HTERT RPE-1 (cell line): ENCODE measurements around the gene ATCAY.
"Not testable (repeated sequence)": the region's sequence is repeated elsewhere in the genome, so short reads cannot be mapped to it uniquely, and the experiment has no call there.

ENCODE experiments used
- in situ Hi-C: fragments of 300-500 bp; cut with MboI; formaldehyde crosslinking; loops from 4 replicates; pipeline ENCODE4 v1.14.3; 2020; ENCODE audit warnings: low sequenced_read_pairs

Gene ATCAY

DNA sequence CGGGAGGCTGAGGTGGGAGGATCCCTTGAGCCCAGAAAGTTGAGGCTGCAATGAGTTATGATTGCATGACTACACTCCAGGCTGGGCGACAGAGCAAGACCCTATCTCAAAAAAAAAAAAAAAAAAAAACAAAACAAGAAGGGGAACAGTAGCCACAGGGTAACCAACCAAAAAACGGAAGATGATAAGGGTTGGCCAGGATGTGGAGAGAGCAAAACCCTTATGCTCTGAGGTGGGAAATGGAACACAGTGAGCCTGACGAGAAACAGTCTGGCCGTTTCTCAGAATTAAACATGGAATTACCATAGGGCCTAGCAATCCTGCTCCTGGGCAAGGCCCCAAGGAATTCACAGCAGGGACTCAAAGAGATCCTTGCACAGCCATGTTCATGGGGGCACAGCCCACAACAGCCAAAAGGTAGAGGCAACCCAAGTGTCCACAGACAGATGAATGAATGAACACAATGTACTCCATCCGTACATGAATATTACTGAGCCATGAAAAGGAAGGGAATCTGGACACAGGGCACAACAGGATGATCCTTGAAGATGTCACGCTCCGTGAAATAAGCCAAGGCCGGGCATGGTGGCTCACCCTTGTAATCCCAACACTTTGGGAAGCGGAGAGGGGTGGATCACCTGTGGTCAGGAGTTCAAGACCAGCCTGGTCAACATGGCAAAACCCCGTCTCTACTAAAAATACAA lies 63.7 kb downstream of the ATCAY start:
- in situ Hi-C loops, result no loop called here

GRCh38 chr19:3945838-3946237 lies 65.4 kb downstream of the ATCAY start:
- in situ Hi-C loops, result no loop called here

DNA sequence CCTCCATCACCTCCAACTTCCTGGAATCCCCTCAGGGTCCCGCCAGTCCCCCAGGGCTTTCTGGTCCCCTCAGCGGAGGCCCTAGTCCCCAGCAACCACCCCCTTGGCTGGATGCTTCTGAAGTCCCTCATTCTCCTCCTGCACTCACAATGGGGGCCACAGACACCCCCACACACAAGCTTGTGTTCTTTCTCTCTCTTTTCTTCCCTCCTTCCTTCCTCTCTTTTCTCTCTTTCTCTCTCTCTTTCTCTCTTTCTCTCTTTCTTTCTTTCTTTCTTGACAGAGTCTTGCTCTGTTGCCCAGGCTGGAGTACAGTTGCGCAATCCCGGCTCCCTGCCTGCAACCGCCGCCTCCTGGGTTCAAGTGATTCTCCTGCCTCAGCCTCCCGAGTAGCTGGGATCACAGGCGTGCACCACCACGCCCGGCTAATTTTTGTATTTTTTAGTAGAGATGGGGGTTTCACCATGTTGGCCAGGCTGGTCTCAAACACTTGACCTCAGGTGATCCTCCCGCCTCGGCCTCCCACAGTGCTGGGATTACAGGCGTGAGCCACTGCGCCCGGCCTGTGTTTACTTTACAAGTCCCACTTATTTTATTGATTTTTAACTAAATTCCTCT lies 66.9 kb downstream of the ATCAY start:
- in situ Hi-C loops, result not testable (repeated sequence)

DNA sequence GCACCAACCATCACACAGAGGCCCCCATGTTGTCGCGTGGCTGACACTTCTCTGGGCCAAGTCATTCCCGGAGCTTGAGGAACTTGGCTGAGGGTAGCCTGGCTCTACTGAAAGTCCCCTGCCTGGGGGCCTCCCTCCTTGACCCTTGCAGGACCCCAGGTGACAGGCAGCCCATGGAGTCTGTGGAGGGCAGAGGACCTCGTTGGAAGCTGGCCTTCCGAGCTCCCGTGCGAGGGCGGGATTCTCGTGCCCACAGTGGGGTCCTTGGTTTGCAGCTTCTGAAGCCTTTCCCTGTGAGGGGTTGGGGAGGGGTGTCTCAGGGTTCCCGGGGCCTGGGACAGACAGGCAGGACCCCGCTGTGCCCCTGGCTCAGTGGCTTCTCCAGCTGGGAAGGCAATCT lies 68.8 kb downstream of the ATCAY start:
- in situ Hi-C loops, result no loop called here

GRCh38 chr19:3949997-3950859 lies 69.7 kb downstream of the ATCAY start:
- in situ Hi-C loops, result no loop called here

- in situ Hi-C loops, result no loop called here
Measured at GRCh38 chr19:3950871-3951861, 70.7 kb downstream of the ATCAY start.

- in situ Hi-C loops, result not testable (repeated sequence)
Measured at GRCh38 chr19:3952755-3953276, 72.3 kb downstream of the ATCAY start.

DNA sequence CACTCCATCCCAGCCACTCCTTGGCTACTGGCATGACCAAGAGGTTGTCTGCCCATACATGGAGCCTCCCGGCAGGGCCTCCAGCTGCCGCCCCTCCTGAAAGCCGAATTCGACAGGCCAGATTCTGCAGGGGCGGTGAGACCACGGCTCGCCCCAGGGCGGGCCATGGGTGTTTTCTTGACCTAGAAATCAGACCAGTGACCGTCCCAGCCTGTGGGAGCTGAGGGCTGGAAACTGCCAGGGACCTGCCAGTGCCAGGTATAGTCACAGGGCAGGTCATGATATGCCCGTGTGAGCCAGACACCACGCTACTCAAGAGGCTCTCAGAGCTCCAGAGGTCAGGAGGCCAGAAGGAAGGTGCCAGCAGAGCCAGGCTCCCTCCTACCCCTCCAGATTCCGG lies 73.6 kb downstream of the ATCAY start:
- in situ Hi-C loops, result no loop called here

DNA sequence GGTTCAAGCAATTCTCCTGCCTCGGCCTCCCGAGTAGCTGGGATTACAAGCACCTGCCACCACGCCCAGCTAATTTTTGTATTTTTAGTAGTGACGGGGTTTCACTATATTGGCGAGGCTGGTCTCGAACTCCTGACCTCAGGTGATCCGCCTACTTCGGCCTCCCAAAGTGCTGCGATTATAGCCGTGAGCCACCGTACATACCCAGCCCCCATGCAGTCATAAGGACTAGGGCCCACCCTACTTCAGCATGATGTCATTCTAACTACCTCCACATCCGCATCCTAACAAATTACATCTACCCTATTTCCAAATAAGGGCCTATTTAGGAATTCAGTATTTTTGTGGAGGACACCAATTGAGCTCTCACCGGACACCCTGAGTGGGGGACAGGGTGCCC lies 74.8 kb downstream of the ATCAY start:
- in situ Hi-C loops, result not testable (repeated sequence)

DNA sequence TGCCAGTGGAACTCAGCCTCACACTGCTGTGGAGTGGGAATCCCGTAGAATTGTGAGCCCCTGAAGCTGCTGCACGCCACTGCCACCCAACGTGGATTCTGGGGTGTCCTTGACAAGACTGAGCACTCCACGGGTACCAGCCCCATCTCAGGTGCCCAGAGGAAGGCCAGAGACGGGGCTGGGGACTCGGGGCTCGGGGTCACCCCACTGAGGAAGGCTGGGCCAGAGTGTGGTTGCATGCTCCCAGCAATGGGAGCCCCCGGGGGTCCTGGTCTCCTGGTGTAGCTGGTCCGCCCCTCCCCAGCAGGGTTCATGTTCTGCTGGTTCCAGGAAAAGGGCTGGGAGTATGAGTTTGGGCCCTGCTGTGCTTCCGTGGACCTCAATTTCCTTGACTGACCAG lies 75.2 kb downstream of the ATCAY start:
- in situ Hi-C loops, result no loop called here

DNA sequence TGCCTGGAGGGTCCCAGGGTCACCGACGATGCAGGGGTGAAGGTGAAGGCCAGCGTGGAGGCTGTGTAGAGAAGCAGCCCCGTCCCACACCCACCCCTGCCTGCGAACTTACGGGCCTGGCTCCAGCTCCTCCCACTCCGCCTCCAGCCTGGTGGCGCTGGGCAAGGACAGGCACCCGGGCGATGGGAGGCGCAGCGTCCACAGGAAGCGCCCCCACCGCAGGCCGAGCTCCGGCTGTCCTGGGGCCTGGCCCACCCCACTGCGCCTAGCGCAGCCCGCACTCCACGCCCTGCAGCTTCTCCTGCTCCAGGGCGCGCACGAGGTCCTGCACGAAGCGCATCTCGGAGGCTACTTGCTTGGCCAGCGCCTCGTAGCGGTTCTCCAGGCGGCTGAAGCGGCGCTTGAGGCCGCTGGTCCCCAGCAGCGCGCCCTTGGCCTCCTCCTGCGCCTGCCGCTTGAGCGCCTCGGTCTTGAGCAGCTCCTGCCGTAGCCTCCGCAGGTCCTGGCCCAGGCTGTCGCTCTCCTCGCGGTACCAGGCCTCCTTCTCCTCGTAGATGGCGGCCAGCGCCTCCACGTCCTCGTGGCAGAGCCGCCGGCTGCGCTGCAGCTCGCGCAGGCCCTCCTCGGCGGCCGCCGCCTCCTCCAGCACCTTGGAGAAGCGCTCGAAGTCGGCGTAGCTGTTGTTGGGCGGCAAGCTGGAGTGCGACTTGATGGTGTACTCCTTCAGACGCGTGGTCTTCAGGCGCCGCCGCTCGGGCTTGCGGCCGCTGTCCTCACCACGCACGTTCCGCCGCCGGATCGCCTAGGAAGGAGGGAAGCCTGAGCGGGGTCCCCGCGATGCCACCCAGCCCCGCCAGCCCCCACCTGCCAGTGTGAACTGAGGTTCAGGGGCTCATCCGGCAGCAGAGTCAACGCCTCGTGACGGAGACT lies 78.6 kb downstream of the ATCAY start:
- in situ Hi-C loops, result no loop called here

GRCh38 chr19:3959766-3960131 lies 79.3 kb downstream of the ATCAY start:
- in situ Hi-C loops, result no loop called here

- in situ Hi-C loops, result no loop called here
Measured at GRCh38 chr19:3961007-3961406, 80.5 kb downstream of the ATCAY start.

DNA sequence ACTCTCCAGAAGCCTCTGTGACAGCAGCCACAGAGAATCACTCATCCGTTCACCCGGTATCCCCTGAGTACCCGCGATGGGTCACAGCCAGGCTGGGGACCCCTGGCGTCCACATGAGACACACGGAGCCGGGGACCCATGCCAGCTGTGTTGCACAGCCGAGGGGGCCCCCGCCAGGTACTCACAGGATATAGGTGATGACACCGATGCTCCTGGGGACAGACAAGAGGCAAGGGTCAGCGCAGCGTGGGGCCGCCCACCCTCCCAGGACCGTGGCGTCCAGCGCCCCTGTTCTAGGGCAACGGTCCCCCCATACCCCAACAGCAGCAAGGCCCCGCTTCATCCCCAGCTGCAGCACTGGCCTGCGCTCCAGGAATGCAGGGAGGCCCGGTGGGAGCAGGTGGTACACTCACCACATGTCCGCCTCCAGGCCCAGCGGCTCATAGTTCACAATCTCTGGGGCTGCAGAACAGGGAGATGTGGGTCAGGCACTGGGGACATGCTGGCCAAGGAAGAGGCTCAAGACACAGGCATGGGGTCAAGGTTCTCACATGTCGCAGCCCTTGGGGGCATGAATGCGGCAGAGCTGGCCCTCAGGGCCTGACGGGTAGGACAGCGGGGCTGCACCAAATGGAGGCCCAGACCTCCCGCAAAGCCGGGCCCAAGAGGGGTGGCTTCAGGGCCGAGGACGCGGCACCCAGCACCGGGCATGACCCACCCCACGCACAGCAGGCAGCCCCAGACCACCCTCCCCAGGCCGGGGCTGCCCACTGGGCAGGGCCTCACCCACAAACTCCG lies 83.2 kb downstream of the ATCAY start:
- in situ Hi-C loops, result no loop called here

DNA sequence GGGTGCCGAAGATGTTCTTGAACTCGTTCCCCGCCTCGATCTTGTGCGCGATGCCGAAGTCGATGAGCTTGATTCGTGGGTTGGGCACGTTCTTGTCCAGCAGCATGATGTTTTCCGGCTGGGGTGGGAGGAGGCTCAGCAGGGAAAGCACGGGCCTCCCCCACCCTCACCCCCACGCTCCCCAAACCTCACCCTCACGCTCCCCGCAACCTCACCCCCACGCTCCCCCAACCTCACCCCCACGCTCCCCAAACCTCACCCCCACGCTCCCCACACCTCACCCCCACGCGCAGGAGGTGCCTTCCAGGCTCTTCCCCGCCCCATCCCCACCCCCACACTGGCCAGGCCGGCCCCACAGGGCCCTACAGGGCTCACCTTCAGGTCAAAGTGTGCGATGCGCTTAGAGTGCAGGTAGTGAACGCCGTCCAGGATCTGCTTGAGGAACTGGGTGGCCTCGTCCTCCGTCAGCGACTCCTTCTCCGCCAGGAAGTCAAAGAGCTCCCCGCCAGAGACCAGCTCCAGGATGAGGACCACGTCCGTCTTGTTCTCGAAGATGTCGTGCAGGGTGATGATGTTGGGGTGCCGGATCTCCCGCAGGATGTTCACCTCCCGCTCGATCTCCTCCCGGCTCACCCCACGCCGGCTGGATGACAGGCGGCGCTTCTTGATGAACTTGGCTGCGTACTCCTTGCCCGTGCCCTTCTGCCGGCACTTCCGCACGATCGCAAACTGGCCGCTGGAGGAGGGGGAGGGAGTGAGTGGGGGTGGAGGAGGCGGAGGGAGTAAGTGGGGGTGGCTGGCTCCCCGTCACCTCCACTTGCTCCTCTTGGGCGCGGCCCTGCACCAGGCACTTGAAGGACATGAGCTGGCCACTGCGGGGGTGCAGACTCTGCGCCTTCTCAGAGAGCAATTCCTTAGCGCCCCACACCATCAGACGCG lies 84.0 kb downstream of the ATCAY start:
- in situ Hi-C loops, result no loop called here

DNA sequence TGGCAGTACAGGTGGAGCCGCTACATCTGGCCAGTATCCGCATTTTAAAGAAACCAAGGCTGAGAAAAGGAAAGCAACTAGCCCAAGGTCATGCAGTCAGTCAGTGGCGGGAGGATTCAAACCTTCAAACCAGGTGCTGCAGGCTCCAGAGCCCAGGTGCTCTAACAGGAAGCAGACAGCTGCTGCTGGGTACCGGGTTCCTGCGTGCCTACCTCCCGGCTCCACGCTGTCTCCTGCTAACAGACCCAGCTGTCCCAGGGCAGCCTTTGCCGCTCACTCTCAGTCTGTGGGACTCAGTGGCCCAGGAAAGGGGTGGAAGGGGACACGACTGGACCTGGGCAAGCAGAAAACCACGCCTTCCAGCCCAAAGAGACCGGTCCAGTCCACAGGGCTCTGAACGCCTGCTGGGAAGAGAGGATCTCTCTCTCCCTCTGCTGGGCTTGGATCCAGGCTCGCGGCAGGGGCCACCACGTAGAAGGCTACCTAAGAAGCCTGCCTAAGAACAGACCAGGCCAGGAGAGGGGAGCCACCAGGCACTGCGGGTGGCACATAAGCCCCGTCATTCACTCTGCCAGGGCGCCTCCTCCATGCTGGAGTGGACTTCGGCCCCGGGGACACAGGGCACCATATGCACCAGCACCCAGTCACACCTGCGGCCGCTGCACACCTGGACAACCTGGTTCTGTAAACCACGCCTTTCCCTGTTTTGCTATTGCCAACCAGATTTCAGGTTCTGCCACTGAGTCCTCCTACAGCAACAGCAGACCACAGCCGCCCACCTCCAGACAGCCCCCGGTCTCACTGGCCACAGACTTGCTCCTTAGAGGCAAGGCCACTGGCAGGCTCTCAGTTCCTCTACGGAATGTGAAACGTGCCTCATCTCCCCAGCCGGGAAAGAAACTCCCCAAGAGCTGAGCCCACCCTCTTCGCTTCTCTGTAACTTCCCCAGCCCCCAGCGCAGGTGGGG lies 85.8 kb downstream of the ATCAY start:
- in situ Hi-C loops, result no loop called here
